ENCODE data around the gene CRB3.

CRB3 gene

GRCh38 chr19:6459262-6460098 is 4.6 kb upstream of the CRB3 start, which contains the start of gene SLC25A23:
Gene SLC25A23, minus strand, starts transcription at chr19:6459792. Its CDS starts 164 bp downstream, at chr19:6459628.
- peak; percentile 29 to 89 (median 78) for DNase-seq
- intact Hi-C loops (cut with DNase I), result no loop called here

- peak; percentile 98 to 100 (median 100) for DNase-seq
- intact Hi-C loops (cut with DNase I), result no loop called here
Observed at GRCh38 chr19:6460099-6460884, 3.8 kb upstream of the CRB3 start.

DNA sequence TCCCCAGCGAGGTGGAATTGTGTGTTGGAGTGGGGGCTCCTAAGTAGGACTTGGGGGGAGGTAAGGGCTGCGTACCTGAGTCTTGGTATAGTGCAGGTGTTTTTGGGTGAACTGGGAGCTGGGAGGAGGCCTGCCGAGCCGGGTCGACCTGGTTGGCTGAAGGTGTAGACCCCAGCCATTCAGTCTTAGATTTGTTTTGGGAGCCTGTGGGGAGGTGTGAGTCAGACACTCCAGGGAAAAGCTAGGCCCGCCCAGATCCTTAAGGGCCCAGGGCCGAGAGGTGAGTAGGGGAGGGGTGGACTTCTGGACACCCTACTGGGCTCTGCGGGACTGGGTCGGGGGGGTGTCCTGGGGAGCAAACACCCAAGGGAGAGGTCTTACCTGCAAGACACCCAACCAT is 935 bp downstream of the CRB3 start:
- intact Hi-C loops (cut with DNase I), result no loop called here
- DNase-seq, result no peak

DNA sequence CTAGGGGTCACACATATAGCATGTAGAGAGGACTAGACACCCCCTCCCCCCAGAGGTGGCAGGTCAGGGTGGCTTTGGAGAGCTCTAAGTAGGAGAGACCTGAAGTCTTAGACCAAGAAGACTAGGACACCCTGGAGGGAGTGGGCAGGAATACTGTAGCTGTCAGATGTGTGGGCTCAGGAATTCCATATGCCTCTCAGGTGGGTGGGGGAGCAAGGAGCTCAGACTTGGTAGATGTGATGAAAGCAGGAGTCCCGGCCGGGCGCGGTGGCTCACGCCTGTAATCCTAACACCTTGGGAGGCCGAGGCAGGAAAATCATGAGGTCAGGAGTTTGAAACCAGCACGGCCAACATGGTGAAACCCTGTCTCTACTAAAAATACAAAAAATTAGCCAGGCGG is 1.6 kb downstream of the CRB3 start:
- intact Hi-C loops (cut with DNase I), result no loop called here

GRCh38 chr19:6466526-6467248 is 2.6 kb downstream of the CRB3 start:
- DNase-seq, result no peak
- intact Hi-C loops (cut with DNase I), result no loop called here

More for the DNA sequence above, 1.6 kb downstream of the CRB3 start:
- DNase-seq, result peak in 10 of 42 donors; percentile 20 to 70 (median 50)

DNA sequence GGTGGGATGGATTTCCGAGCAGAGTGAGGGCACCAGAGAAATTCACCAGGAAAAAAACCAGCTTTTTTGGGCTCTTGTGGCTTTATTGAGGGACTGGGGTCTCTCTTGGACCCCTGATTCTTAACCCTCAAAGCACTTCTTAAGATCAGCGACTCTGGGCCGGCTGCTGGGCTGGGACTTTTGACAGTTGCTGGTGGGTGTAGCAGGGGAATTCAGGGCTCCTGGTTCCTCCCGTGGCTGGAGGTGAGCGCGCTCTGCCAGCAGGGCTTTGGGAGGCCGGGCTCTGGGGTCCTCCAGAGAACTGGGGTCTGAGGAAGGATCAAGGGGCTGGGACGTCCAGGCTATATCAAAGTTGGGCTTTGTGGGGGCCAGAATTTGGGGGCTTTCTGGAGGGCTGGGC is 3.3 kb downstream of the CRB3 start:
- DNase-seq, result no peak
- intact Hi-C loops (cut with DNase I), result no loop called here

DNA sequence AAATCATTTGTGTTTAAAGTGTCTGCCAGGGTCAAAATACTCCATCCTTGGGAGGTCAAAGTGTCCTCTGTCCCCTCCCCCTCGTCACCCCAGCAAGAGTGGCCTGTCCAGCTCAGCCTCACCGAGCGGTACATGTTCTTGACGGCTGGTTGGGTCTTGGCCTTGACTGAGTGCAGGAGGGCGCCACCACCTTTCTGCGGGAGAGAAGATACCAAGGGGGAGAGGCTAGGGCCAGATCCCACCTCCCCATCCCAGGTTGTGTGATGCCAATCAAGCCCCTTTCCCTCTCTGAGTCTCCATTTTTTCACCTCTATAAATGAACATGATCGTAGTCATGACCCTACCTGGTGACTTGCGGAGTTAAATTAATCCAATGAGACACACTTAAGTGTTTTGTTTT is 6.1 kb downstream of the CRB3 start:
- DNase-seq, result no peak
- intact Hi-C loops (cut with DNase I), result no loop called here

DNA sequence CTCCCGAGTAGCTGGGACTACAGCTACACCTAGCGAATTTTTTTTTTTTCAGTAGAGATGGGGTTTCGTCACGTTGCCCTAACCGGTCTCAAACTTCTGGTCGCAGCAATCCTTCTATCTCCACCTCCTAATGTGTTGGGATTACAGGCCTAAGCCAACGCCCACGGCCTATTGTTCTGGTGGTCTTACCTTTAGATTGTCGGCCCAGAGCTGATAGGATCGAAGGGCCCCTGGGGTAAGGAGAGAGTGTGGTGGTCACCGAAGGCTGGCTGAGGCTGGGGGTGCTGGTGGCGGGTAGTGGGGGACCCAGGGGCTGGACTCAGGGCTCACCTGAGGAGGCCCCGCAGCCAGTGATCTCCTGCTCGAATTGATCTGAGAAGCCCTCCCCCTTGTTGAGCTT is 7.0 kb downstream of the CRB3 start:
- DNase-seq, result no peak
- intact Hi-C loops (cut with DNase I), result no loop called here

DNA sequence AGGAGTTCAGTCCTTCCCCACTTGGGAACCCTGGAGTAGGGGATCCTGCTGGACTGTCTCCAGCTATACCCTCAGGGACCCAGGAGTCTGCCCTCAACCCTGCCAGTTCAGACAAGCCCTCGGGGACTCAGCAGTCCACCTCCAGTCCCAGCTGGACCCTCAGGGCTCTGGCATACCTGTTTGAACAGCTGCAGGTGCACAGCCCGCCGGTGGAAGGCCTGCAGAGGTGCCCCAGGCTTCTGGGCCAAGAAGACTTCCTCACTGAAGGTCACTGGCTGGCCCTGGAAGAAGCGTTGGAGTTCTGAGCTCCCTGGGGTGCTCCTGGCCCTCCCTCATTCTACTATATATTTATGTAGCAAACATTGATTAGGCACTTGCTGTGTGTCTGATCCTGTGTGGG is 8.6 kb downstream of the CRB3 start:
- intact Hi-C loops (cut with DNase I), result no loop called here
- DNase-seq, result no peak

DNA sequence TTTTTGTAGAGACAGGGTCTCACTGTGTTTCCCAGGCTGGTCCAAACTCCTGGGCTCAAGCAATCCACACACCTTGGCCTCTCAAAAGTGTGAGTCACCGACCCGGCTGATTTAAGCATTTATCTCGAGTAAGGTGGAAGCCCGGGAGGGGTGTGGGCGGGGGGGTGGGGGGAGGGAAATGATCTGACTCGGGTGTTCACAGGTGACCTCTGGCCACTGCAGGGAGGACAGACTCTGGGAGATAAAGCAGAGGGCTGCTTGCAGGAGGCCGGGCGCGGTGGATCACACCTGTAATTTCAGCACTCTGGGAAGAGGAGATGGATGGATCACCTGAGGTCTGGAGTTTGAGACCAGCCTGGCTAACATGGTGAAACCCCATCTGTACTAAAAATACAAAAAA is 9.6 kb downstream of the CRB3 start:
- DNase-seq, result no peak
- intact Hi-C loops (cut with DNase I), result no loop called here

DNA sequence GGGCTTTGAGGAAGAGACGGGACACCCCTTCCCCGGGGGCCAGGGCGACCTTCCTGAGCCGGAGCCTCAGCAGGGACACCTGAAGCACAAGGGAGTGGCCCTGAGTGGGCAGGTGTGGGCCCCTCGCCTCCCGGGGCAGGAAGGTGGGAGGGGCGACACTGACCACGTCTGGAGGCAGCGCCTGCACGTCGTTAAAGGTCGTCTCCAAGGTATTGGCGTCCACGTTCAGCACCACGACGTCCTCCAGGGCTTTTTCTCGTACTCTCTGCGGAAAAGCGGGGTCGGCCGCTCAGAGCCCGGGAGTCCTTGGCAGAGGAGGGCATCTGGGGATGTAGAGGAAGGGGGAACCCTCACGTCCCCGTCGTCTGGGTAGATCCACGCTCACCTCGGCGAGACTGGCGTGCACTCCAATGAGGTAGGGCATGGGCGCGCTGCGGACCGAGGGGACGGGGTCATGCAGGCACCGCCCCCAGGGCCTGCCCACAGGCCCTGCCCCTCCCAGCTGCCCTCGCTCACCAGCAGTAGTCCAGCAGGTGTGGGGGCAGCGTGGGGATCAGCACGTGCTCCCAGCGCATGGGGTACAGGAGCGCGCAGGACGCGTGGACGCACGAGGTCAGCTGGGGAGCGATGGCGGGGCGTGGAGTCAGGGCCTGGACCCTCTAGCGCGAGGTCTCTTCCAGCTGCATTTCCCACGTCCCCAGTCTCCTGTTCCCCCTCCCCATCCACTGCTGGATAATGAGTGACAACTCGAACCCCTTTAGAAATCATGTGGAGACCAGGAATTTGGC is 11.4 kb downstream of the CRB3 start:
- intact Hi-C loops (cut with DNase I), result no loop called here
- no peak for DNase-seq

GRCh38 chr19:6476155-6476895 is 12.3 kb downstream of the CRB3 start:
- intact Hi-C loops (cut with DNase I), result no loop called here
- DNase-seq, result peak; percentile 64 to 93 (median 83)

DNA sequence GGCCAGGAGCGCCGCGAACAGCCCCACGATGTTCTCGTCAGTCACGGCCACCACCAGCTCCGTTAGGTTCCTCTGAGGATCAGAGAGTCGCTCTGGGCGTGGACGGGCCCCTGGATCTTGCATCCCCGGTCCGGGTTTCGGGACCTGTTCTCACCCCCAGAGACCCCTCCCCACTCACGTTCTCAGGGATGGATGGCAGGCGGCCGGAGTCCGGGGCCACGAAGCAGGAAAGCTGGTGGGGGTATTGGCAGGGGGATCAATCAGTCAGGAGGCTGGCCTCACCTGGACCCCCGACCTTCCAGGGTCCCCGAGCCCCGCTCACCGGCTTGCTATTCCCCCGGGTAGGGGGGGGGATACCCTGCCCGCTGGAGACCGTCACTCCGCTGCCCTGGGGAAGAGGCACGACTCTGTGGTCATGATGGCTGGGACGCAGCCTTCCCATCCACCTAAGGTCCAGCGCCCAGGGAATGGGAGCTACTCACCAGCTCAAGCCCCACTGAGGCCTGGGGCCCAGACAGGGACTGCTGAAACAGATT is 12.9 kb downstream of the CRB3 start:
- no peak for DNase-seq
- intact Hi-C loops (cut with DNase I), result no loop called here

GRCh38 chr19:6478815-6479214 is 14.7 kb downstream of the CRB3 start:
- DNase-seq, result no peak
- intact Hi-C loops (cut with DNase I), result no loop called here

GRCh38 chr19:6479836-6480398 is 15.8 kb downstream of the CRB3 start:
- intact Hi-C loops (cut with DNase I), result no loop called here
- no peak for DNase-seq

- intact Hi-C loops (cut with DNase I), result no loop called here
- no peak for DNase-seq
Observed at GRCh38 chr19:6480848-6481415, 16.9 kb downstream of the CRB3 start.

All from head of caudate nucleus (tissue), 42 donors.